SK-N-SH treated with all-trans-retinoic acid at 6 μM for 48 hours (cell line): ENCODE data around the gene TCF12.

Source experiments
- ATAC-seq: fragments of 200-7000 bp; cut with Tn5 transposase; 3 replicates; pipeline ENCODE4 v1.9.1; 2020; ENCODE audit warnings: mild to moderate bottlenecking, moderate library complexity
- ARNTL ChIP-seq: fragments of 450-650 bp; formaldehyde crosslinking; IDR thresholded peaks from 2 replicates; pipeline ENCODE4 v1.5.0; 2020; ENCODE audit warnings: low read depth, mild to moderate bottlenecking, moderate library complexity, borderline replicate concordance
- BACH2 ChIP-seq: fragments of 250-450 bp; sonication (Bioruptor Pico); IDR thresholded peaks from 2 replicates; pipeline ENCODE4 v1.9.0; 2021; ENCODE audit warnings: mild to moderate bottlenecking, borderline replicate concordance
- CREB5 ChIP-seq: fragments of 250-450 bp; sonication (Bioruptor Pico); IDR thresholded peaks from 2 replicates; pipeline ENCODE4 v1.5.1; 2020; ENCODE audit warnings: low read depth, mild to moderate bottlenecking, moderate library complexity
- CSDC2 ChIP-seq: fragments of 250-450 bp; sonication (Bioruptor Pico); IDR thresholded peaks from 2 replicates; pipeline ENCODE4 v1.5.0; 2020; ENCODE audit warnings: mild to moderate bottlenecking, moderate library complexity
- CSRNP3 ChIP-seq: fragments of 250-450 bp; sonication (Bioruptor Pico); IDR thresholded peaks from 2 replicates; pipeline ENCODE4 v1.5.1; 2021; ENCODE audit warnings: mild to moderate bottlenecking, moderate library complexity
- ESRRG ChIP-seq: fragments of 250-450 bp; sonication (Bioruptor Pico); IDR thresholded peaks from 2 replicates; pipeline ENCODE4 v1.6.1; 2021; ENCODE audit warnings: mild to moderate bottlenecking
- GLIS3 ChIP-seq: fragments of 250-450 bp; sonication (Bioruptor Pico); IDR thresholded peaks from 2 replicates; pipeline ENCODE4 v1.5.0; 2020; ENCODE audit warnings: mild to moderate bottlenecking, moderate library complexity
- ISL1 ChIP-seq: fragments of 250-450 bp; sonication (Bioruptor Pico); IDR thresholded peaks from 2 replicates; pipeline ENCODE4 v2.1.2; 2022; ENCODE audit warnings: mild to moderate bottlenecking, moderate library complexity
- OSR1 ChIP-seq: fragments of 250-450 bp; sonication (Bioruptor Pico); IDR thresholded peaks from 2 replicates; pipeline ENCODE4 v1.8.0; 2022; ENCODE audit warnings: moderate library complexity, mild to moderate bottlenecking, inconsistent platforms
- PATZ1 ChIP-seq: fragments of 250-450 bp; sonication (Bioruptor Pico); IDR thresholded peaks from 2 replicates; pipeline ENCODE4 v1.8.0; 2020; ENCODE audit warnings: mild to moderate bottlenecking, moderate library complexity, borderline replicate concordance
- POU6F1 ChIP-seq: fragments of 250-450 bp; sonication (Bioruptor Pico); IDR thresholded peaks from 2 replicates; pipeline ENCODE4 v1.8.0; 2021; ENCODE audit warnings: low read depth, mild to moderate bottlenecking, moderate library complexity, borderline replicate concordance
- PPARA ChIP-seq: fragments of 250-450 bp; sonication (Bioruptor Pico); IDR thresholded peaks from 2 replicates; pipeline ENCODE4 v1.5.0; 2020; ENCODE audit warnings: mild to moderate bottlenecking, borderline replicate concordance
- RARB ChIP-seq: fragments of 250-450 bp; sonication (Bioruptor Pico); IDR thresholded peaks from 2 replicates; pipeline ENCODE4 v1.8.0; 2021; ENCODE audit warnings: mild to moderate bottlenecking, moderate library complexity
- SNAI2 ChIP-seq: fragments of 250-450 bp; sonication (Bioruptor Pico); IDR thresholded peaks from 2 replicates; pipeline ENCODE4 v1.5.0; 2020; ENCODE audit warnings: mild to moderate bottlenecking, moderate library complexity
- TCF4 ChIP-seq: fragments of 250-450 bp; sonication (Bioruptor Pico); IDR thresholded peaks from 2 replicates; pipeline ENCODE4 v1.8.0; 2021; ENCODE audit warnings: mild to moderate bottlenecking, moderate library complexity, borderline replicate concordance
- TOX ChIP-seq: fragments of 250-450 bp; sonication (Bioruptor Pico); IDR thresholded peaks from 2 replicates; pipeline ENCODE4 v1.8.0; 2021; ENCODE audit warnings: mild to moderate bottlenecking, moderate library complexity, borderline replicate concordance
- TSHZ2 ChIP-seq: fragments of 250-450 bp; sonication (Bioruptor Pico); IDR thresholded peaks from 2 replicates; pipeline ENCODE4 v1.5.0; 2020; ENCODE audit warnings: mild to moderate bottlenecking, moderate library complexity
- ZC3H10 ChIP-seq: fragments of 250-450 bp; sonication (Bioruptor Pico); IDR thresholded peaks from 2 replicates; pipeline ENCODE4 v1.5.1; 2021; ENCODE audit warnings: mild to moderate bottlenecking, moderate library complexity
- ZFP3 ChIP-seq: fragments of 250-450 bp; sonication (Bioruptor Pico); IDR thresholded peaks from 2 replicates; pipeline ENCODE4 v1.5.0; 2020; ENCODE audit warnings: mild to moderate bottlenecking, moderate library complexity
- ZFP30 ChIP-seq: fragments of 450-650 bp; formaldehyde crosslinking; IDR thresholded peaks from 2 replicates; pipeline ENCODE4 v1.5.0; 2022; ENCODE audit warnings: mild to moderate bottlenecking, moderate library complexity
- ZNF565 ChIP-seq: fragments of 450-650 bp; formaldehyde crosslinking; conservative IDR thresholded peaks from 2 replicates; pipeline ENCODE4 v1.5.0; 2020; ENCODE audit warnings: low read depth, mild to moderate bottlenecking, moderate library complexity
- ZNF70 ChIP-seq: fragments of 450-650 bp; formaldehyde crosslinking; IDR thresholded peaks from 2 replicates; pipeline ENCODE4 v1.5.0; 2020; ENCODE audit warnings: mild to moderate bottlenecking, moderate library complexity
- ZNF8 ChIP-seq: fragments of 450-650 bp; formaldehyde crosslinking; IDR thresholded peaks from 2 replicates; pipeline ENCODE4 v1.5.0; 2020; ENCODE audit warnings: mild to moderate bottlenecking, moderate library complexity

The TCF12 gene

GRCh38 chr15:57308170-57308545 is 389.7 kb downstream of the TCF12 start:
- TF ChIP-seq BACH2 (CRISPR knock-in tag): no peak
- TF ChIP-seq ZNF70: no peak
- TF ChIP-seq ISL1 (CRISPR knock-in tag): no peak
- TF ChIP-seq TSHZ2 (CRISPR knock-in tag): no peak
- TF ChIP-seq POU6F1 (CRISPR knock-in tag): no peak
- TF ChIP-seq CSRNP3 (CRISPR knock-in tag): no peak
- no peak for TF ChIP-seq TCF4 (CRISPR knock-in tag)
- TF ChIP-seq ESRRG (CRISPR knock-in tag): no peak
- no peak for TF ChIP-seq RARB (CRISPR knock-in tag)
- no peak for TF ChIP-seq OSR1 (CRISPR knock-in tag)
- no peak for TF ChIP-seq PATZ1 (CRISPR knock-in tag)
- no peak for TF ChIP-seq ZNF565 (CRISPR knock-in tag)
- no peak for TF ChIP-seq TOX (CRISPR knock-in tag)
- no peak for TF ChIP-seq ZNF8 (CRISPR knock-in tag)
- no peak for TF ChIP-seq PPARA (CRISPR knock-in tag)
- TF ChIP-seq CSDC2 (CRISPR knock-in tag): no peak
- no peak for TF ChIP-seq ARNTL (CRISPR knock-in tag)
- no peak for ATAC-seq

- TF ChIP-seq PPARA (CRISPR knock-in tag) (no peak), ZC3H10 (no peak), ISL1 (CRISPR knock-in tag) (no peak), ZNF565 (CRISPR knock-in tag) (no peak), BACH2 (CRISPR knock-in tag) (no peak), TCF4 (CRISPR knock-in tag) (no peak), ZFP3 (CRISPR knock-in tag) (no peak), ZFP30 (no peak), CSDC2 (CRISPR knock-in tag) (no peak), CREB5 (CRISPR knock-in tag) (no peak), GLIS3 (CRISPR knock-in tag) (no peak), POU6F1 (CRISPR knock-in tag) (no peak), PATZ1 (CRISPR knock-in tag) (no peak), ZNF70 (no peak), SNAI2 (CRISPR knock-in tag) (no peak), ESRRG (CRISPR knock-in tag) (no peak), CSRNP3 (CRISPR knock-in tag) (no peak), RARB (CRISPR knock-in tag) (no peak), ZNF8 (CRISPR knock-in tag) (no peak), ARNTL (CRISPR knock-in tag) (no peak)
- TF ChIP-seq, all 23 proteins: peak for 0
- no peak for ATAC-seq
Observed at GRCh38 chr15:57309856-57310760, 391.7 kb downstream of the TCF12 start.
